KOPT-K1 (cell line): ENCODE results near the gene PCBP4.
A peak's percentile ranks its signal among the peaks of the same experiment; 100 is the strongest.

ENCODE experiments used
- H3K27ac ChIP-seq: fragments of 200-600 bp; sonication (generic); 2 replicates; pipeline ENCODE4 v1.5.1; 2016; ENCODE audit warnings: antibody characterized with exemption, mild to moderate bottlenecking, low read depth, low read length; ENCODE audit not compliant: poor library complexity, severe bottlenecking
- H3K36me3 ChIP-seq: fragments of 200-600 bp; sonication (generic); 2 replicates; pipeline ENCODE4 v1.5.1; 2017; ENCODE audit warnings: antibody characterized with exemption, mild to moderate bottlenecking, low read length, moderate library complexity; ENCODE audit not compliant: insufficient read depth
- H3K9me3 ChIP-seq: fragments of 200-600 bp; sonication (generic); 2 replicates; pipeline ENCODE4 v1.5.1; 2017; ENCODE audit warnings: antibody characterized with exemption, low read length, mild to moderate bottlenecking; ENCODE audit not compliant: insufficient read depth, poor library complexity, severe bottlenecking

The PCBP4 gene

DNA sequence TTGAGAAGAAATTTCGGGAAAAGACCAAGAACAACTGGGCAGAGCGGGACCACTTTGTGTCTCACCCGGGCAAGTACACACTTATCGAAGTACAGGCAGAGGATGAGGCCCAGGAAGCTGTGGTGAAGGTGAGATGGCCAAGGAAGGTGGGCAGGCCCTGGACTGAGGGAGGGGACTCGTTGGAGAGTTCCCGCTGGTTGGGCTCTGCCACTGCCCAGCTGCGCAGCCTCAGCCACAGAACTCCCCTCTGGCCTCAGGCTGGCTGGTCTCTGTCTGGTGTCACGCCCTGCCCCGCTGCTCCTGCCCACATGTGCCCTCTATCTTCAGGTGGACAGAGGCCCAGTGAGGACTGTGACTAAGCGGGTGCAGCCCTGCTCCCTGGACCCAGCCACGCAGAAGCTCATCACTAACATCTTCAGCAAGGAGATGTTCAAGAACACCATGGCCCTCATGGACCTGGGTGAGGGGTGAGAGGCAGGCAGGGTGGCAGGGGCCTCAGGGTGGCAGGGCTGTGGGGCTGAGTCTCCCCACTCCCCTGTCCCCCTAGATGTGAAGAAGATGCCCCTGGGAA, 22.7 kb downstream of the PCBP4 start:
- Histone ChIP-seq H3K9me3 (no peaks in the 10 kb centered on the region), H3K36me3 (peaks cover 15% of the 10 kb centered on the region; the same call in 1 of the 2 replicates), H3K27ac (no peak overlapping the region)

DNA sequence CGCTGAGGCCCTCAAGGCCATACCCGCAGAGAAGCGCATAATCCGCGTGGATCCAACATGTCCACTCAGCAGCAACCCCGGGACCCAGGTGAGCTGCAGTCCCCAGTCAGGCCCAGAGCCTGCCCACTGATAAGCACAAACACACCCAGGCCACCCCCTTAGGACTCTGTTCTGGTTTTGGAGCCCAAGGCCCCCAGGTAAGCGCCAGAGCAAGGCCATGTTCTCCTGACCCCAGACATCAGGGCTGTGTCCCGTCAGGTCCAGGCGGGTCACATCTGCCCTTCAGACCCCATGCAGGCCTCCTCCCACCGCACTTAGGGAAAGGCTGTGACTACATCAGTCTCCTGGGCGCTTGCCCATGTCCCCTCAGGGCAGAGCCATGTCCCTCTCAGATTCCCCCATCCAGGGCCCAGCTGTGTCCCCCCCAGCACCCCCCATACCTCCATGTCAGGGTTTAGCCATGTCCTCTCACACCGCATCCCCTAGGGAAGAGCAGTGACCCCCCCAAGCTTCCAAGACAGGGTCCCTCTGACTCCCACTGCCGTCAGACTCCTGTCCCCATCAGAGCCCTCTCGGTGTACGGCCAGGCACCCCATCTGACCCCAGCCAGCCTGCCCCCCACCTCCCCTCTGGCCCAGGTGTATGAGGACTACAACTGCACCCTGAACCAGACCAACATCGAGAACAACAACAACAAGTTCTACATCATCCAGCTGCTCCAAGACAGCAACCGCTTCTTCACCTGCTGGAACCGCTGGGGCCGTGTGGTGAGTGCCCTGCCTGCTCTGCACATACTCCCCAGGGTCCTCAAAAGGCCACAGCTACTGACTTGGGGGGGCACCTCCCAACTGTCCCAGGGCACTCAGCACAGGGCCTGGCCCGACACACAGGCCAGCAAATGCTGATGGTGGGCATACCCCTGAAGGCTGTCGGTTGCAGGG, 23.5 kb downstream of the PCBP4 start:
- peaks cover 23% of the 10 kb centered on the region; the same call in 1 of the 2 replicates for H3K36me3 ChIP-seq
- H3K9me3 ChIP-seq: no peaks in the 10 kb centered on the region
- no peak overlapping the region for H3K27ac ChIP-seq

DNA sequence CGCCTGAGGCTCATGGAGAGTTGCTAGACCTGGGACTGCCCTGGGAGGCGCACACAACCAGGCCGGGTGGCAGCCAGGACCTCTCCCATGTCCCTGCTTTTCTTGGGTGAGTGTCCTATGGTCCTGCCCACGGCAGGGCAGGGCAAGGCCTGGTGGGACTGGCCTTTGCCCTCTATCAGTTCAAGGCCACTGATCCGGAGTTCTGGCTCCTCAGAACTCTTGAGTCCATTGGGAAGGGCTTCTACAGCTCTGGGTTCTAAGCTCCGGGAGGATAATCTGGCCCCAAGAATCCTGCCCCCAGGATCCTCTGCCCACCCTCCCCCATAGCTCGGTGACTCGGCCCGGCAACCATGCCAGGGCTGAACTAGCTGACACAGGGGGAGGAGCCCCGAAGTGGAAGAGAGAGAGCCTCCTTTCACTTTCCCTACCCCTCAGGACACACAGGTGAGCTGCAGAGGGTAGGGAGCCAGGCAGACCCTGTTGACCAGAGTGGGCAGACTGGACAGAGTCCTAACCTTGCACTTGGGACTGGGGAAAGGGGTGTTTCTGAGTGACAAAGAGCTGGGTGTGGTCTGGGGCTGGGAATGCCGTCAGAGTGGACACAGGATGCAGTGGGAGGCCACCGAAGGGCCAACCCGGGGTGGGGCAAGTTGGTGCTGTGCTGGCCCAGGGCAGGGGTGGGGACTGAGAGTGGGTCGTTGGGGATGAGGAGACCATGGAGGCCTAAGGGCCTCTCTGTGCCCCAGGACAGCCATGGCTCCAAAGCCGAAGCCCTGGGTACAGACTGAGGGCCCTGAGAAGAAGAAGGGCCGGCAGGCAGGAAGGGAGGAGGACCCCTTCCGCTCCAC, 24.4 kb downstream of the PCBP4 start:
- H3K36me3 ChIP-seq: peaks cover 32% of the 10 kb centered on the region
- H3K9me3 ChIP-seq: no peaks in the 10 kb centered on the region
- H3K27ac ChIP-seq: peak overlapping the region; percentile 86

DNA sequence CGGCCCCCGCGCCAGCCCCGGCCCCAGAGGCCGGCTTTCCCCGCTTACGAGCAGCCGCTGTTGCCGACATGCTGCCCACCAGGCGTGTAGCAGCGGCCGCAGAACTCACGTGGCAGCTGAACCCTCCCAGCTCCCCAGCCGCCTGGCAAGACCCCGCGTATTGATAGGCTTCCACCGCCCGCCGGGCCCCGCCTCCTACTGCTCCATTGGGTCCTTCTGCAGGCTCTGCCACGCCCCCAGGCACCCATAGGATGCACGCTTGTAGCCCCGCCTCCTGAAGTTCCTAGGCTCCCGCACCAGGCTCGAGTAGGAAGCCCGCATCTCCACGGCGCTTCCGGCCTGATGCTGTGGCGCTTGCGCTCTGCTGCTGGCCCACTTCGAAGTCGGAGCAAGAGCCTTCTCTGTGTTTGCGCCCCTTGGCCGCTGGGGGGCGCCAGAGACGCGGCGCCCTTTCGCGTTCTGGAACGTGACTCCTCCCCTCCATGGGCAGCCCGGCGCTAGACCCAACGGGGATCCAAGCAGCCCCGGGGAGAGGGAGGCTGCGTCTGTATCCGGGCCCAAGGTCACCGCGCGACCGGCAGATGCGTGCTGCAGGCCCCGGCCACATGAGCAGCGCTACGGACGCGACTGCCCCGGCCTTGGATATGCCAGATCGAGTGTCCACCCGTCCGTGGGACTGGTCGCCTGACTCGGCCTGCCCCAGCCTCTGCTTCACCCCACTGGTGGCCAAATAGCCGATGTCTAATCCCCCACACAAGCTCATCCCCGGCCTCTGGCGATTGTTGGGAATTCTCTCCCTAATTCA, 25.3 kb downstream of the PCBP4 start, which contains the start of the genes PARP3 and RRP9:
Gene PARP3, plus strand, starts transcription at position 566 of the 805 bp plus-strand sequence. CDS start 993 bp downstream, outside the sequence.
Gene RRP9, minus strand, starts transcription at position 107 of the 805 bp plus-strand sequence. Its CDS starts 37 bp downstream, at position 70.
- peaks cover 40% of the 10 kb centered on the region for H3K36me3 ChIP-seq
- H3K9me3 ChIP-seq: no peaks in the 10 kb centered on the region
- peak within 1 kb of the TSS; percentile 86 for H3K27ac ChIP-seq

DNA sequence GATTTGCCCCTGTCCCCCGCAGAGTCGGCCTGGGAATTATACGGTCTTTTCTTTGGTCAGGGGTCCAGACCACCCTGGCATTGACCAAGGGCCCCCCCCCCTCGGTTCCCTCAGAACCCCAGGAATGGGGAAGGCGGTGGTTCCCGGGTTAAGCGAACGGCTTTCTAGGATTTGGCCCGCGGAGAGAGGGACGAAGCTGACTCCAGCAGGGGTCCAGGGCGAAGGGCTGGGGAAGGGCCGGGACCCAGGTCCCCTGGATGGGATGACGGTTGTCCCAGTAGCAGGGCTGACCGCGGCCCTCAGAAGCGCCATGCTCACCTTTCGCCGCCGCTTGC, 25.8 kb downstream of the PCBP4 start:
- H3K27ac ChIP-seq: peak overlapping the region; percentile 57
- H3K36me3 ChIP-seq: peaks cover 46% of the 10 kb centered on the region
- no peaks in the 10 kb centered on the region for H3K9me3 ChIP-seq

DNA sequence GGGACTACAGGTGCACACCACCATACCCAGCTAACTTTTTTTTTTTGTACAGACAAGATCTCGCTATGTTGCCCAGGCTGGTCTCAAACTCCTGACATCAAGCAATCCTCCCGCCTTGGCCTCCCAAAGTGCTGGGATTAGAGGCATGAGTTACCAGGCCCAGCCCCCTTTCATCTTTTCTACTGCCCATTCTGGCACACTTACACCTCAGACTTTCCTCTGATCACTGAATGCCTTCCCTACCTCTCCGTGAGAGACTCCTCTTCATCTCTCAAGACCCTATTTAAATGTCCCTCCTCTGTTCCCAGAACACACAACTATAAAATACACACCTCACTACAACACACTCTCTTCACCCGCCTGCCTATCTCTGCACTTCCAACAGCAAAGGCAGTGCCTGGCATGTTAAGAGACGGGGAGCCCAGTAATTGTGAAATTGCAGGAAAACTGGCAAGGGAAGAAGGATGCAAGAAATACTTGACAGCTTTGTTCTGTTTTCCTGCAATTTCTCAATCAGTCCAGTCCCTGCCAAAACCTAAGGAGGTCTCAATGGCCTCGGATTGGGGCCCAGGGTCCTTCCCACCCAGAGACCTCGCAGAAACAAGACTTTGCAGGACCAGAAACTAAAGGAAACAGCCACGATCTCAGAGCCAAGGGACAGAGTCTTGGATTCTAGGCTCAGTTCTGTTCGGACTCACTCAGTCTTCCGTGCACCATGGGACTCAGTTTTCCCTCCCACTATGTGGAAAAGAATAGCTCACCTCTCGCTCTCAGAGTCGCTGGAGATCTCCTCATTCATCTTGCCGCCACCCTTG, 26.4 kb downstream of the PCBP4 start:
- Histone ChIP-seq H3K27ac (peak overlapping the region; percentile 57), H3K9me3 (no peaks in the 10 kb centered on the region), H3K36me3 (peaks cover 49% of the 10 kb centered on the region)

DNA sequence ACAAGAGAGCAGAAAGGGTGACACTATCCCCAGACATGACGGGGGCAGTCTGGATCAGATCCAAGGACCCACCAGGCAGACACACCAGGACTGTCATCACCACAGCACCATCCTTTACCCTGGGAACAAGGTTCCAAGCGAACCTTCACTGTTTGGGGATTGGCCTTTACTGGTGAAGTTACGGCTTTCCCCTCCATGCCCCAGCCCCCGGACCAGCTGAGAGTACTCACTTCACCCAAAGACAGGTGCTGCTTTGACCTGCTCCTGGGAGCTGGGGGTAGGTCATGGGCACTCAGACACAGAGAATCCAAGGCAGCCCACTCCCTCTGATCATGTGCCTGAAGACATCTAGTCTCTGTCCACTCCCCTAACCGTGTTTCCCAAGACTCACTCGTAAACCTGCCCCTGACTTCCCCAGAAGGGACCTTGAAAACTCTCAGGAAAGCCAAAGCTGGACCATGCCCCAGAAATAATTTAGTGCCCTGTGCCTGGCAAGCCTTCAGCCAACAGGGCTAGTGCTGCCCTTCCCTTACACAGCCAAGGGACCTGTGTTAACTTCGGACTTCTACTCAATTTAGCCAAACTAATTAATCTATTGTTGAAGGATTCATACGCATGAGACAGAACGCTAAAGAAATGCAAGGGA, 28.4 kb downstream of the PCBP4 start:
- H3K27ac ChIP-seq: no peak overlapping the region
- peaks cover 65% of the 10 kb centered on the region for H3K36me3 ChIP-seq
- H3K9me3 ChIP-seq: no peaks in the 10 kb centered on the region

DNA sequence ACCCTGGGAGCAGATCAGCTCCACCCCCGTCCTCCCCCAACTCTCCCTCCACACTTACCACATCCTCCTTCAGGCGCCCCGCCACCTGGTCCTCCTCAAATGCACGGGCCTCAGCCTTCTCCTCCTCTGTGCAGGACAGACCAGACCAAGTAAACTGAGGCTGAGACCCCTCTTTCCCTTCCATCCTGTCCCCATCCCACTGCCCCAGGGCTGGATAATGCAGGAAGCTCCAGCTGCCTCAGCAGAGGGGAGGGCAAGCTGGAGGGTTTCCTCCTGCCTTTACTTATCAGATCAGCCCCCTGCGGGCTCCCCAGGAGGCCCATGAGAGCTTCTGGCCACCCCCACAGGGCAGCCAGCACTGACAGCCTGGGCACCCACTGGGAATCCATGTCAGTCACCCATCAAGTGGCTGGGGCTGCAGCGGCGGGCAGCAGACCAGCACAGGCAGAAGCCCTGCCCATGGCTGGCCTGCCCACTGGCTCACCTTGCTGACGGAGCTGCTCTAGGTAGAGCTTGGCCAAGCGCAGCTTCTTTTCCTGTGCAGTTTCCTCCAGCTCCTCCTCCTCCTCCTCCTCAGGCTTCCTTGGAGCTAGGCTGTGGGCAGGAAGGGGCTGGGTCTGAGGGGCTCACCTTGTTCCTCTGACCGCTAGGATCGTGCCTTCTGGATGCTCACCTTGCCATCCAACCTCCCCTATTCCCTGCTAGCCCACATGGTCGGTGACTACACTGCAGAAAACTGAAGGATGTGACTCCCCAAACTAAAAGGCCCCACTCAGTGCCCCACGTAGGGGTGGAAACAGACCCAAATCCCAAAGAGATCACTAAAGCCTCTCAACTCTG, 29.4 kb downstream of the PCBP4 start:
- no peaks in the 10 kb centered on the region for H3K9me3 ChIP-seq
- peak overlapping the region; percentile 40 for H3K27ac ChIP-seq
- peaks cover 75% of the 10 kb centered on the region for H3K36me3 ChIP-seq

DNA sequence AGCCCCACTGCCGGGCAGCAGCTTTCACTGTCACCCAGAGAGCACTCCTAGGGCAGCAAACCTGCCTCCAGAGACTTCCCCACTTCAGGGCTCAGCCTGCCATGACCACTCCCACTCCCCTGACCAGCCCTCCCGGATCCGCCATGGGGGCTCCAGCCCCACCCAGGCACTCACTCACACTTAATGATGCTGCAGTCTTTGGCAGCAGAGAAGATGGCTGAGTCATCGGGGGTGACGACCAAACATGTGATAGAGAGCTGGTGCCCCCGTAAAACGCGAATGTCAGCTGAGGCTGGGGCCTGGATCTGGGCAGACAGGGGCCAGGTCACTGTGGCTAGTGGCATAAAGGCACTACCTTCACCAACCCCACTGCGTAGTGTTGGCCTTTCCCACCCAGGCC, 30.2 kb downstream of the PCBP4 start:
- H3K36me3 ChIP-seq: peaks cover 81% of the 10 kb centered on the region

DNA sequence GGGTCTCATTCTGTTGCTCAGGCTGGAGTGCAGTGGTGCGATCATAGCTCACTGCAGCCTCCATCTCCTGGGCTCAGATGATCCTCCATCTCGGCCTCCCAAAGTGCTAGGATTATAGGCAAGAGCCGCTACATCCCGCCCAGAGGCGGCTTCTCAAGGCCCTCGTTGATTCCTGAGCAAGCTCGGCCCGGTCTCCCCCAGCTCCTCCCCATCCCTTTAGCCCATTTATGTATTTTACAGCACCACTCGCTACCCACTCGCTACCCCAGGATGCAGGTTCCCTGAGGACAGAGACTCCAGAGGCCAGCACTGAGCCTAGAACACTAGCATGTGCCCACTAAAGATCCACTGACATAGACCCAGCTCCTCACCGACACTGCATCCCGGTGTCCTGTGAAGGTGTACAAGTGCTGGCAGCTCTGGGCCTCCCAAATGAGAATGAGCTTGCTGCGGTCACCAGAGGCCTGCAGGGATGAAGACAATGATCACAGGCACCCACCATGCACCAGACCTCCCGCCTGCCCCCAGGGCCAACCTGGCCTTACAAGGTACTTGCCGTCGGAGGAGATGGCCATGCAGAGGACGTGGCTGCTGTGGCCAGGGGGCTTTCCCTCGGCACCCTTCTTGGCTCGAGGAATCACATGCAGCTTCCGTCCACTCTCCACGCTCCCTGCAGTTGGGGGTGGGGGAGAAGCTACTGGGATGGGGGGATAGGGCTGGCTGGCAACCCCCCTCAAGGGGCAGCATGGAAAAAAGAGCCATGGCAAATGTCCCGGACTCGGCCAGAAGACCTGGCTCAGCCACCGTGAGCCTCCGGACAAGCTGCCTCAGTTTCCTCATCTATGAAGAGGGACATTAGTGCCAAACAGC, 31.1 kb downstream of the PCBP4 start:
- Histone ChIP-seq H3K9me3 (no peaks in the 10 kb centered on the region), H3K27ac (no peak overlapping the region), H3K36me3 (peaks cover 90% of the 10 kb centered on the region)

More for the DNA sequence above, 30.2 kb downstream of the PCBP4 start:
- Histone ChIP-seq H3K9me3 (no peaks in the 10 kb centered on the region), H3K27ac (peak overlapping the region; percentile 40)

DNA sequence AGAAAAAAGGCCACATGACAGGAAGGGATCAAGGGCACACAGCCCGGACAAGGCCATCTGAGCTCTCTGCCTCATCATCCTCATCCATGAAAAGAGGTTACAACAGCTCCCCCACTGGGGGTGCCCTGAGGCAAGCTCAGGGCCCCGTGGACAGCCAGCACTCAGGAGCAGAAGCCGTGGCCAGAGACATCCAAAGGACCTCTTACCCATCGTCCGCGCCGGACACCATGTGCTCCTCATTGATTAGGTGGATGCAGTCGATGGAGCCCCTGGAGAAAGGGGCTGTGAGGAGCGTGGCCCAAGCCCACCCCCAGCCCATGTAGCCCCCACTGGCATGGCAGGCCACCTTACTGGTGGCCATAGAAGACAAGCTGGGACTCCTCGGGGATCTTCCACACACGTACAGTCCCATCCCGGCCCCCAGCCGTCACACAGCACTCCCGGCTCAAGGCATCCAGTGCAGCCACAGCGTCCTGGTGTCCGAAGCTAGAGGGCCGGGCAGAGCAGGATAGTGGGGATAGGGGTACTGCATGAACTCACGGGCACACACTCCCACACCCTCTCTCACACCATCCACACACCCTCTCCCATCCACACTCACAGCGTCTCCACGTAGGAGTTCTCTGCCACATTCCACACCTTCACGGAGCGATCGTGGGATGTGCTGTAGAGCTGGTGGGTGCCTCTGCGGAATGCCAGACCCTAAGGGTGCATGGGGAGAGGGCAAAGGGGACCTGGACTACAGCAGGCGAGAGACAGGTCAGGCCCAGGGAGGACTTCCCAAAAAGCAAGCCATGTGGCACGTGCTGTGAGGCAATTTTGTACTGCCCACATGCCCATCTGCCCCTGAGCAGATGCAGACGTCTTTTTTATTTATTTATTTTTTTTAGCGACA, 32.0 kb downstream of the PCBP4 start:
- Histone ChIP-seq H3K36me3 (peaks cover 92% of the 10 kb centered on the region), H3K27ac (no peak overlapping the region), H3K9me3 (no peaks in the 10 kb centered on the region)
